H1 (cell line): ENCODE measurements around the gene SLC37A2. TPM values are rescaled to one million over a fixed set of nuclear protein-coding genes. Genes with fewer than 3 reads are reported as not detected.

Experiments
- CTCF ChIA-PET: fragments of 300-600 bp; sonication (Branson Sonifier 250); formaldehyde crosslinking; loops from one replicate; lab custom pipeline; 2021; ENCODE audit not compliant: partially characterized antibody; lab: Charles Lee
- POLR2A ChIA-PET: fragments of 300-600 bp; sonication (Branson Sonifier 250); formaldehyde crosslinking; loops from one replicate; lab custom pipeline; 2021; ENCODE audit warnings: inconsistent platforms; ENCODE audit not compliant: partially characterized antibody; lab: Charles Lee
- DNase-seq, 2 experiments: peaks; one replicate each; pipeline versions ENCODE4 v3.0.0 to v3.0.0-alpha.2; 2010 to 2022; ENCODE audit warnings: low spot score in 2 of 2, low read depth in 1 of 2, mixed read lengths in 1 of 2
- FAIRE-seq: peaks from 2 replicates; lab custom pipeline; 2011; peaks lifted over from hg19 to GRCh38; lab: Jason Lieb, UNC
- H2AFZ ChIP-seq: 2 replicates; pipeline ENCODE4 v1.8.1; 2012; ENCODE audit warnings: low read length, inconsistent platforms
- H2AK5ac ChIP-seq: 2 replicates; pipeline ENCODE4 v1.6.1; 2013; ENCODE audit warnings: low read depth, low read length
- H2BK120ac ChIP-seq: replicated peaks from 2 replicates; pipeline ENCODE3; 2013; ENCODE audit warnings: low read depth, low read length, inconsistent platforms
- H2BK12ac ChIP-seq: 2 replicates; pipeline ENCODE4 v1.6.1; 2013; ENCODE audit warnings: low read depth, low read length
- H2BK15ac ChIP-seq: 2 replicates; pipeline ENCODE4 v1.6.1; 2013; ENCODE audit warnings: low read length
- H2BK20ac ChIP-seq: 2 replicates; pipeline ENCODE4 v1.6.1; 2013; ENCODE audit warnings: low read length
- H2BK5ac ChIP-seq: 2 replicates; pipeline ENCODE4 v1.6.1; 2013; ENCODE audit warnings: low read depth, low read length
- H3K14ac ChIP-seq: 2 replicates; pipeline ENCODE4 v1.6.1; 2013; ENCODE audit warnings: inconsistent platforms; ENCODE audit not compliant: insufficient read length
- H3K18ac ChIP-seq: 2 replicates; pipeline ENCODE4 v1.6.1; 2013; ENCODE audit warnings: low read length; ENCODE audit errors: extremely low read depth
- H3K23ac ChIP-seq: 2 replicates; pipeline ENCODE4 v1.6.1; 2013; ENCODE audit warnings: inconsistent platforms; ENCODE audit not compliant: insufficient read length
- H3K23me2 ChIP-seq: 2 replicates; pipeline ENCODE4 v1.6.1; 2013; ENCODE audit warnings: low read depth, low read length
- H3K27ac ChIP-seq: 2 replicates; pipeline ENCODE4 v1.6.1; 2011; ENCODE audit warnings: low read depth, low read length, inconsistent platforms
- H3K27me3 ChIP-seq, 4 experiments: replicated peaks in 1 of 4; 1 replicate in 1 of 4; 2 replicates in 3 of 4; pipeline versions ENCODE4 v1.6.1 to v1.8.1; 2011 to 2013; ENCODE audit warnings: low read length in 3 of 4, mild to moderate bottlenecking in 3 of 4, inconsistent platforms in 2 of 4, mixed read lengths in 2 of 4, moderate library complexity in 1 of 4; ENCODE audit not compliant: control insufficient read depth in 3 of 4, insufficient read depth in 3 of 4; ENCODE audit errors: extremely low read depth in 1 of 4
- H3K36me3 ChIP-seq, 4 experiments: 2 replicates each; pipeline versions ENCODE4 v1.6.1 to v1.8.1; 2011 to 2013; ENCODE audit warnings: mild to moderate bottlenecking in 4 of 4, low read length in 3 of 4, moderate library complexity in 2 of 4, control low read depth in 1 of 4, inconsistent platforms in 1 of 4; ENCODE audit not compliant: insufficient read depth in 4 of 4, control insufficient read depth in 2 of 4
- H3K4ac ChIP-seq: replicated peaks from 2 replicates; pipeline ENCODE3; 2013; ENCODE audit warnings: low read length, low read depth, mixed read lengths, inconsistent platforms; ENCODE audit not compliant: insufficient read length
- H3K4me1 ChIP-seq, 4 experiments: replicated peaks in 1 of 4; 1 replicate in 1 of 4; 2 replicates in 3 of 4; pipeline versions ENCODE4 v1.6.1 to v1.8.1; 2011 to 2013; ENCODE audit warnings: low read length in 3 of 4, inconsistent platforms in 2 of 4, mixed read lengths in 1 of 4; ENCODE audit not compliant: insufficient read depth in 4 of 4, control insufficient read depth in 3 of 4
- H3K4me2 ChIP-seq, 2 experiments: 2 replicates each; pipeline versions ENCODE4 v1.6.1 to v1.8.1; 2011 to 2013; ENCODE audit warnings: low read depth in 2 of 2, low read length in 2 of 2, control low read depth in 1 of 2, inconsistent platforms in 1 of 2, mild to moderate bottlenecking in 1 of 2; ENCODE audit not compliant: insufficient read depth in 1 of 2
- H3K4me3 ChIP-seq, 4 experiments: fragments of 200-600, 300-600 bp in 1 of 4; sonication (generic), shearing (Covaris generic), sonication (Bioruptor Twin) in 1 of 4; 2 replicates each; pipeline versions ENCODE4 v1.5.1 to v1.8.1; 2011 to 2016; ENCODE audit warnings: low read length in 4 of 4, low read depth in 3 of 4, control low read depth in 2 of 4, inconsistent platforms in 2 of 4, mild to moderate bottlenecking in 2 of 4, mixed read lengths in 1 of 4, moderate library complexity in 1 of 4; ENCODE audit not compliant: insufficient read depth in 2 of 4; ENCODE audit errors: extremely low read depth in 1 of 4
- H3K56ac ChIP-seq: replicated peaks from 2 replicates; pipeline ENCODE3; 2013; ENCODE audit warnings: low read depth, mild to moderate bottlenecking, mixed read lengths, low read length, inconsistent platforms; ENCODE audit not compliant: insufficient read length
- H3K79me1 ChIP-seq: 2 replicates; pipeline ENCODE4 v1.6.1; 2013; ENCODE audit warnings: low read depth, low read length, control low read depth
- H3K79me2 ChIP-seq, 2 experiments: 2 replicates each; pipeline versions ENCODE4 v1.6.1 to v1.8.1; 2012 to 2013; ENCODE audit warnings: low read length in 2 of 2, mild to moderate bottlenecking in 2 of 2, inconsistent platforms in 1 of 2; ENCODE audit not compliant: insufficient read depth in 2 of 2, control insufficient read depth in 1 of 2
- H3K9ac ChIP-seq, 4 experiments: replicated peaks in 1 of 4; 1 replicate in 1 of 4; 2 replicates in 3 of 4; pipeline versions ENCODE4 v1.6.1 to v1.8.1; 2011 to 2013; ENCODE audit warnings: low read depth in 3 of 4, low read length in 3 of 4, control low read depth in 2 of 4, mild to moderate bottlenecking in 2 of 4, moderate library complexity in 2 of 4, inconsistent platforms in 1 of 4; ENCODE audit errors: extremely low read depth in 1 of 4
- H3K9me3 ChIP-seq, 2 experiments: 2 replicates each; pipeline versions ENCODE4 v1.6.1 to v1.8.1; 2012 to 2013; ENCODE audit warnings: mild to moderate bottlenecking in 2 of 2, moderate library complexity in 2 of 2, control low read depth in 1 of 2, inconsistent platforms in 1 of 2, low read depth in 1 of 2, low read length in 1 of 2, mixed read lengths in 1 of 2; ENCODE audit not compliant: insufficient read depth in 2 of 2
- H4K20me1 ChIP-seq, 2 experiments: replicated peaks in 1 of 2; 2 replicates each; pipeline versions ENCODE3 to v1.8.1; 2011 to 2013; ENCODE audit warnings: inconsistent platforms in 2 of 2, low read length in 2 of 2, mild to moderate bottlenecking in 1 of 2; ENCODE audit not compliant: insufficient read depth in 2 of 2, control insufficient read depth in 1 of 2
- H4K5ac ChIP-seq: 2 replicates; pipeline ENCODE4 v1.6.1; 2013; ENCODE audit warnings: low read length, low read depth, mixed read lengths, inconsistent platforms; ENCODE audit not compliant: insufficient read length
- H4K8ac ChIP-seq: 2 replicates; pipeline ENCODE4 v1.8.0; 2013; ENCODE audit warnings: mild to moderate bottlenecking, moderate library complexity, low read length, inconsistent platforms; ENCODE audit not compliant: insufficient read depth; ENCODE audit errors: extremely low read depth
- H4K91ac ChIP-seq: replicated peaks from 2 replicates; pipeline ENCODE3; 2013; ENCODE audit warnings: low read length, mixed read lengths, inconsistent platforms; ENCODE audit not compliant: insufficient read length
- JUN ChIP-seq: IDR thresholded peaks from 2 replicates; pipeline ENCODE4 v1.6.1; 2011; ENCODE audit warnings: low read depth, mild to moderate bottlenecking, improper control_type of control experiment, low read length
- KDM5A ChIP-seq: fragments of 200-600 bp; IDR thresholded peaks from 2 replicates; pipeline ENCODE4 v1.7.1; 2012; ENCODE audit warnings: mild to moderate bottlenecking, low read length, inconsistent platforms, mixed read lengths
- ZNF274 ChIP-seq: IDR thresholded peaks from 2 replicates; pipeline ENCODE4 v1.7.0; 2012; ENCODE audit warnings: low read length, borderline replicate concordance; ENCODE audit errors: extremely low read depth
- WGBS, 2 experiments: shearing (Covaris generic) in 1 of 2; methylation state at CpG; one replicate each; pipeline versions ENCODE4 v1.1.6 to v1.1.7; 2013 to 2015; ENCODE audit warnings: low lambda C conversion rate in 2 of 2, mixed read lengths in 2 of 2, inconsistent platforms in 1 of 2, low coverage in 1 of 2, missing lambda C conversion rate in 1 of 2; ENCODE audit not compliant: insufficient replicate concordance in 2 of 2, insufficient coverage in 1 of 2, insufficient read length in 1 of 2; ENCODE audit errors: extremely low coverage in 1 of 2, missing lambda C conversion rate in 1 of 2; 5-methylcytosine and 5-hydroxymethylcytosine counted together
- polyA plus RNA-seq, 7 experiments: library from polyadenylated mRNA; depleted of rRNA in 3 of 7; stranded (reverse) in 5 of 7; unstranded in 2 of 7; fragments of >200 nt in 5 of 7; fragments of 200-250 nt in 2 of 7; gene quantifications; 1 replicate in 5 of 7; 2 replicates in 1 of 7; 4 replicates in 1 of 7; pipeline versions ENCODE4 v1.2.1 to v1.2.3, GENCODE V29; 2011 to 2013; ENCODE audit warnings: missing spikeins in 2 of 7, mixed read lengths in 2 of 7
- total RNA-seq: library from RNA; stranded (reverse); fragmentation: NEBNext Ultra II Directional; extraction: Animal tissue kit (Norgen Biotek cat#: 25700); gene quantifications from 2 replicates; pipeline ENCODE4 v1.2.1, GENCODE V29; 2021

Gene SLC37A2
- total and polyA plus RNA-seq, 2 of the 8 experiments (the other 6 are each of a cell fraction or from before 2014, with no cell fraction given) = 1.3 to 1.9 TPM

GRCh38 chr11:125080531-125080911 is 17.4 kb downstream of the SLC37A2 start:
- H2BK5ac ChIP-seq = no peak overlapping the region
- no peak overlapping the region for H3K4me3 ChIP-seq
- DNase-seq (no peak), FAIRE-seq (no peak)
- no peaks in the 10 kb centered on the region; the same call in 1 of the 2 replicates for H3K79me1 ChIP-seq
- H2BK20ac ChIP-seq = no peak overlapping the region
- ChIA-PET CTCF (interaction anchor here (0.7 to 29.4 kb wide), 6 partner anchors 9 to 348 kb away, joined by 3 to 486 read pairs (median 14); no protein-coding TSS in a partner anchor), POLR2A (interaction anchor here (1.6 kb wide), 1 partner anchor 9 kb away, joined by 5 read pairs; no protein-coding TSS in a partner anchor)
- no peak overlapping the region for H3K4ac ChIP-seq
- no peak overlapping the region for H2AK5ac ChIP-seq
- no peak overlapping the region for H3K14ac ChIP-seq
- no peak overlapping the region for H2BK120ac ChIP-seq
- no peak overlapping the region; the same call in 1 of the 2 replicates for H4K8ac ChIP-seq
- H2AFZ ChIP-seq = no peak overlapping the region
- H3K23me2 ChIP-seq = no peaks in the 10 kb centered on the region
- peaks cover 0 to 6% (median 0%) of the 10 kb centered on the region in 4 experiments; a peak in 2 of 7 replicates for H3K4me1 ChIP-seq
- no peak overlapping the region for H3K23ac ChIP-seq
- H4K91ac ChIP-seq = no peak overlapping the region
- no peak overlapping the region for H2BK12ac ChIP-seq
- no peak overlapping the region for H2BK15ac ChIP-seq
- no peaks in the 10 kb centered on the region for H3K79me2 ChIP-seq
- no peak overlapping the region for H4K5ac ChIP-seq
- no peak overlapping the region for H3K56ac ChIP-seq
- no peak overlapping the region for H3K9ac ChIP-seq
- H3K36me3 ChIP-seq = no peaks in the 10 kb centered on the region
- WGBS, 2 experiments = 86% methylated on average over 10 of the region's 12 CpGs; no CpG with 5 or more reads in 1 of the 2 experiments
- no peak overlapping the region for H3K27ac ChIP-seq
- H3K9me3 ChIP-seq = no peaks in the 10 kb centered on the region
- H4K20me1 ChIP-seq = no peaks in the 10 kb centered on the region
- no peak overlapping the region for H3K18ac ChIP-seq
- no peaks in the 10 kb centered on the region; a peak in 1 of 7 replicates for H3K27me3 ChIP-seq
- no peak overlapping the region for H3K4me2 ChIP-seq
- TF ChIP-seq JUN (no peak), KDM5A (no peak), ZNF274 (no peak)
